HepG2 (cell line): ENCODE results near the gene SHC1. TPM values are rescaled to one million over a fixed set of nuclear protein-coding genes. Genes with fewer than 3 reads are reported as not detected.

ENCODE experiments used
- CEBPB ChIP-seq: IDR thresholded peaks from 2 replicates; pipeline ENCODE4 v1.6.1; 2011; ENCODE audit warnings: low read depth, low read length, improper control_type of control experiment, borderline replicate concordance
- DPF2 ChIP-seq: sonication (generic); formaldehyde crosslinking; IDR thresholded peaks from 2 replicates; pipeline ENCODE4 v1.4.0; 2020; ENCODE audit warnings: mild to moderate bottlenecking, low read depth, missing genetic modification reagents, borderline replicate concordance
- HMG20A ChIP-seq: IDR thresholded peaks from 2 replicates; pipeline ENCODE4 v1.6.1; 2016; ENCODE audit warnings: borderline replicate concordance
- PRDM15 ChIP-seq: sonication (generic); formaldehyde crosslinking; IDR thresholded peaks from 2 replicates; pipeline ENCODE4 v1.4.0; 2020; ENCODE audit warnings: missing genetic modification reagents
- STAT5B ChIP-seq: sonication (generic); formaldehyde crosslinking; IDR thresholded peaks from 2 replicates; pipeline ENCODE4 v1.4.0; 2020; ENCODE audit warnings: missing genetic modification reagents
- ZBTB4 ChIP-seq: sonication (generic); formaldehyde crosslinking; IDR thresholded peaks from 2 replicates; pipeline ENCODE4 v1.4.0; 2020; ENCODE audit warnings: missing genetic modification reagents, mild to moderate bottlenecking, borderline replicate concordance
- ZNF7 ChIP-seq: IDR thresholded peaks from 2 replicates; pipeline ENCODE4 v1.6.1; 2016; ENCODE audit warnings: missing biosample characterization, missing genetic modification reagents
- ZNF788 ChIP-seq: sonication (generic); formaldehyde crosslinking; IDR thresholded peaks from 2 replicates; pipeline ENCODE4 v1.5.0; 2020; ENCODE audit warnings: mild to moderate bottlenecking, missing genetic modification reagents, borderline replicate concordance
- ZSCAN9 ChIP-seq: IDR thresholded peaks from 2 replicates; pipeline ENCODE4 v1.6.1; 2016; ENCODE audit warnings: borderline replicate concordance
- polyA plus RNA-seq, 8 experiments: library from polyadenylated mRNA; depleted of rRNA in 3 of 8; stranded (reverse) in 7 of 8; unstranded in 1 of 8; fragments of >200 nt; fragmentation: Illumina TruSeq in 4 of 8; extraction: Trizol in 4 of 8; gene quantifications; 2 replicates each; pipeline versions ENCODE4 v1.2.1 to v1.2.3, GENCODE V29; 2011 to 2016; ENCODE audit warnings: low read depth in 4 of 8, missing spikeins in 1 of 8, mixed read lengths in 1 of 8; ENCODE audit not compliant: insufficient read depth in 1 of 8
- total RNA-seq, 5 experiments: library from RNA; depleted of rRNA; stranded (reverse); fragments of >200 nt; fragmentation: Illumina TruSeq; extraction: Trizol; gene quantifications; 2 replicates each; pipeline ENCODE4 v1.2.3, GENCODE V29; 2016; ENCODE audit warnings: low read depth in 1 of 5
- TF ChIP-seq, protein P1 (sequence below): IDR thresholded peaks from 2 replicates; pipeline ENCODE4 v1.6.1; 2016
- TF ChIP-seq, protein P2 (sequence below), 2 experiments: sonication (generic) in 1 of 2; formaldehyde crosslinking in 1 of 2; IDR thresholded peaks; 2 replicates each; pipeline versions ENCODE4 v1.6.1 to v1.9.0; 2014 to 2022; ENCODE audit warnings: antibody characterized with exemption in 1 of 2, borderline replicate concordance in 1 of 2, inconsistent platforms in 1 of 2, low read depth in 1 of 2, missing genetic modification reagents in 1 of 2

The SHC1 gene
- total and polyA plus RNA-seq, 2 of the 13 experiments (the other 11 are each of a cell fraction or from before 2014, with no cell fraction given), result 52.0 to 137 TPM

DNA sequence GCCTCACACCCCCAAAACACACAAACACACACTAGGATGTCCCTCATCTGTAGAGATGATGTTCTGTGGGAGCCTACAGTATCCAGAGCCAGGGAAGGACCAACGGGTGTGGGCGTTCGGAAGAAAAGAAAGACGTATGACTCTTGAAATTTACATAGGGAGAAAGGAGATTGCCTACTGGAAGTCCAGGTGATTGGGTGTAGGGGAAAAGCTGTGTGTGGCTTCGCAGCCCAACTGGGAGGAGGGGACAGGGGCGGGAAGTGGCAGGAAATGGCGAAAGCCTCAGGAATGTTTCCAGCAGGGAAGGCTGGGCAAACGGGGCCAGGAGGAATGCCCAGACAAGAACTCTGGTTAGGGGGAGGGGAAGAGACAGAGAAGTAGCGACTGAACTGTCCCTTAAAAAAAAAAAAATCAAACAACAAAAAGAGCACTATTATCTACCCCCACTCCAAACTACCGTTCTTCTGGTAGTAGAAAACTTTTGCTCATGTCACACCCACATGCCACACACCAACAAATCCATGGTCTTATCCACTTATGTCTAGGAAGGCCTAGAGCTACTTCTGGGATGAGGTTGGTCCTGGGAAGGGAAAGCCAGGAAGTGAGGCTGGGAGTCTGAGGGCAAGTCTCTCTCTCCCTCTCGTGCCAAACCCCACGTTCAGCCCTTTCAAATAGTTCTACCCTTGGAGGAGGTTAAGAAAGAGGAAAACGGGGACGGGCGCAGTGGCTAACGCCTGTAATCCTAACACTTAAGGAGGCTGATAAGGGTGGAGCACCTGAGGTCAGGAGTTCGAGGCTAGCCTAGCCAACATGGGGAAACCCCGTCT lies 2.2 kb upstream of the SHC1 start (continued):
- peak; percentile 39; the same call in 1 of the 2 replicates for TF ChIP-seq PRDM15 (CRISPR knock-in tag)
- TF ChIP-seq DPF2 (CRISPR knock-in tag), result 0 out of 2 replicates have a peak, but pooled peaks have one; percentile 29
- peak; percentile 68 for TF ChIP-seq CEBPB
- no peak for TF ChIP-seq ZNF7
- TF ChIP-seq ZSCAN9 (CRISPR knock-in tag), result peak; percentile 66; the same call in 1 of the 2 replicates
- TF ChIP-seq, protein P1, sequence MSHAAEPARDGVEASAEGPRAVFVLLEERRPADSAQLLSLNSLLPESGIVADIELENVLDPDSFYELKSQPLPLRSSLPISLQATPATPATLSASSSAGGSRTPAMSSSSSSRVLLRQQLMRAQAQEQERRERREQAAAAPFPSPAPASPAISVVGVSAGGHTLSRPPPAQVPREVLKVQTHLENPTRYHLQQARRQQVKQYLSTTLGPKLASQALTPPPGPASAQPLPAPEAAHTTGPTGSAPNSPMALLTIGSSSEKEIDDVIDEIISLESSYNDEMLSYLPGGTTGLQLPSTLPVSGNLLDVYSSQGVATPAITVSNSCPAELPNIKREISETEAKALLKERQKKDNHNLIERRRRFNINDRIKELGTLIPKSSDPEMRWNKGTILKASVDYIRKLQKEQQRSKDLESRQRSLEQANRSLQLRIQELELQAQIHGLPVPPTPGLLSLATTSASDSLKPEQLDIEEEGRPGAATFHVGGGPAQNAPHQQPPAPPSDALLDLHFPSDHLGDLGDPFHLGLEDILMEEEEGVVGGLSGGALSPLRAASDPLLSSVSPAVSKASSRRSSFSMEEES (CRISPR knock-in tag), result no peak; the same call in 1 of the 2 replicates
- peak; percentile 55; the same call in 1 of the 2 replicates for TF ChIP-seq HMG20A (CRISPR knock-in tag)
- peak; percentile 50; the same call in 1 of the 2 replicates for TF ChIP-seq ZNF788
- no peak for TF ChIP-seq STAT5B (CRISPR knock-in tag)
- TF ChIP-seq, protein P2, sequence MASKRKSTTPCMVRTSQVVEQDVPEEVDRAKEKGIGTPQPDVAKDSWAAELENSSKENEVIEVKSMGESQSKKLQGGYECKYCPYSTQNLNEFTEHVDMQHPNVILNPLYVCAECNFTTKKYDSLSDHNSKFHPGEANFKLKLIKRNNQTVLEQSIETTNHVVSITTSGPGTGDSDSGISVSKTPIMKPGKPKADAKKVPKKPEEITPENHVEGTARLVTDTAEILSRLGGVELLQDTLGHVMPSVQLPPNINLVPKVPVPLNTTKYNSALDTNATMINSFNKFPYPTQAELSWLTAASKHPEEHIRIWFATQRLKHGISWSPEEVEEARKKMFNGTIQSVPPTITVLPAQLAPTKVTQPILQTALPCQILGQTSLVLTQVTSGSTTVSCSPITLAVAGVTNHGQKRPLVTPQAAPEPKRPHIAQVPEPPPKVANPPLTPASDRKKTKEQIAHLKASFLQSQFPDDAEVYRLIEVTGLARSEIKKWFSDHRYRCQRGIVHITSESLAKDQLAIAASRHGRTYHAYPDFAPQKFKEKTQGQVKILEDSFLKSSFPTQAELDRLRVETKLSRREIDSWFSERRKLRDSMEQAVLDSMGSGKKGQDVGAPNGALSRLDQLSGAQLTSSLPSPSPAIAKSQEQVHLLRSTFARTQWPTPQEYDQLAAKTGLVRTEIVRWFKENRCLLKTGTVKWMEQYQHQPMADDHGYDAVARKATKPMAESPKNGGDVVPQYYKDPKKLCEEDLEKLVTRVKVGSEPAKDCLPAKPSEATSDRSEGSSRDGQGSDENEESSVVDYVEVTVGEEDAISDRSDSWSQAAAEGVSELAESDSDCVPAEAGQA (IDR thresholded peaks at IDR 0.05; ENCODE audit: low read depth), result peak; percentile 22; the same call in 1 of the 2 replicates
- TF ChIP-seq, protein P2 (CRISPR knock-in tag; IDR thresholded peaks at IDR 0.05; ENCODE audit: borderline replicate concordance), result no peak
- no peak for TF ChIP-seq ZBTB4 (CRISPR knock-in tag)
